H1 (cell line): Measurements from ENCODE around the gene MDFI. TPM values are rescaled to one million over a fixed set of nuclear protein-coding genes. Genes with fewer than 3 reads are reported as not detected.

Experiments used
- CTCF ChIA-PET: fragments of 300-600 bp; sonication (Branson Sonifier 250); formaldehyde crosslinking; loops from one replicate; lab custom pipeline; 2021; ENCODE audit not compliant: partially characterized antibody; lab: Charles Lee
- POLR2A ChIA-PET: fragments of 300-600 bp; sonication (Branson Sonifier 250); formaldehyde crosslinking; loops from one replicate; lab custom pipeline; 2021; ENCODE audit warnings: inconsistent platforms; ENCODE audit not compliant: partially characterized antibody; lab: Charles Lee
- DNase-seq, 2 experiments: peaks; one replicate each; pipeline versions ENCODE4 v3.0.0 to v3.0.0-alpha.2; 2010 to 2022; ENCODE audit warnings: low spot score in 2 of 2, low read depth in 1 of 2, mixed read lengths in 1 of 2
- FAIRE-seq: peaks from 2 replicates; lab custom pipeline; 2011; peaks lifted over from hg19 to GRCh38; lab: Jason Lieb, UNC
- H2AFZ ChIP-seq: 2 replicates; pipeline ENCODE4 v1.8.1; 2012; ENCODE audit warnings: low read length, inconsistent platforms
- H2AK5ac ChIP-seq: 2 replicates; pipeline ENCODE4 v1.6.1; 2013; ENCODE audit warnings: low read depth, low read length
- H2BK120ac ChIP-seq: replicated peaks from 2 replicates; pipeline ENCODE3; 2013; ENCODE audit warnings: low read depth, low read length, inconsistent platforms
- H2BK12ac ChIP-seq: 2 replicates; pipeline ENCODE4 v1.6.1; 2013; ENCODE audit warnings: low read depth, low read length
- H2BK15ac ChIP-seq: 2 replicates; pipeline ENCODE4 v1.6.1; 2013; ENCODE audit warnings: low read length
- H2BK20ac ChIP-seq: 2 replicates; pipeline ENCODE4 v1.6.1; 2013; ENCODE audit warnings: low read length
- H2BK5ac ChIP-seq: 2 replicates; pipeline ENCODE4 v1.6.1; 2013; ENCODE audit warnings: low read depth, low read length
- H3K14ac ChIP-seq: 2 replicates; pipeline ENCODE4 v1.6.1; 2013; ENCODE audit warnings: inconsistent platforms; ENCODE audit not compliant: insufficient read length
- H3K18ac ChIP-seq: 2 replicates; pipeline ENCODE4 v1.6.1; 2013; ENCODE audit warnings: low read length; ENCODE audit errors: extremely low read depth
- H3K23ac ChIP-seq: 2 replicates; pipeline ENCODE4 v1.6.1; 2013; ENCODE audit warnings: inconsistent platforms; ENCODE audit not compliant: insufficient read length
- H3K23me2 ChIP-seq: 2 replicates; pipeline ENCODE4 v1.6.1; 2013; ENCODE audit warnings: low read depth, low read length
- H3K27ac ChIP-seq: 2 replicates; pipeline ENCODE4 v1.6.1; 2011; ENCODE audit warnings: low read depth, low read length, inconsistent platforms
- H3K27me3 ChIP-seq, 4 experiments: replicated peaks in 1 of 4; 1 replicate in 1 of 4; 2 replicates in 3 of 4; pipeline versions ENCODE4 v1.6.1 to v1.8.1; 2011 to 2013; ENCODE audit warnings: low read length in 3 of 4, mild to moderate bottlenecking in 3 of 4, inconsistent platforms in 2 of 4, mixed read lengths in 2 of 4, moderate library complexity in 1 of 4; ENCODE audit not compliant: control insufficient read depth in 3 of 4, insufficient read depth in 3 of 4; ENCODE audit errors: extremely low read depth in 1 of 4
- H3K36me3 ChIP-seq, 4 experiments: 2 replicates each; pipeline versions ENCODE4 v1.6.1 to v1.8.1; 2011 to 2013; ENCODE audit warnings: mild to moderate bottlenecking in 4 of 4, low read length in 3 of 4, moderate library complexity in 2 of 4, control low read depth in 1 of 4, inconsistent platforms in 1 of 4; ENCODE audit not compliant: insufficient read depth in 4 of 4, control insufficient read depth in 2 of 4
- H3K4ac ChIP-seq: replicated peaks from 2 replicates; pipeline ENCODE3; 2013; ENCODE audit warnings: low read length, low read depth, mixed read lengths, inconsistent platforms; ENCODE audit not compliant: insufficient read length
- H3K4me1 ChIP-seq, 4 experiments: replicated peaks in 1 of 4; 1 replicate in 1 of 4; 2 replicates in 3 of 4; pipeline versions ENCODE4 v1.6.1 to v1.8.1; 2011 to 2013; ENCODE audit warnings: low read length in 3 of 4, inconsistent platforms in 2 of 4, mixed read lengths in 1 of 4; ENCODE audit not compliant: insufficient read depth in 4 of 4, control insufficient read depth in 3 of 4
- H3K4me2 ChIP-seq, 2 experiments: 2 replicates each; pipeline versions ENCODE4 v1.6.1 to v1.8.1; 2011 to 2013; ENCODE audit warnings: low read depth in 2 of 2, low read length in 2 of 2, control low read depth in 1 of 2, inconsistent platforms in 1 of 2, mild to moderate bottlenecking in 1 of 2; ENCODE audit not compliant: insufficient read depth in 1 of 2
- H3K4me3 ChIP-seq, 4 experiments: fragments of 200-600, 300-600 bp in 1 of 4; sonication (generic), shearing (Covaris generic), sonication (Bioruptor Twin) in 1 of 4; 2 replicates each; pipeline versions ENCODE4 v1.5.1 to v1.8.1; 2011 to 2016; ENCODE audit warnings: low read length in 4 of 4, low read depth in 3 of 4, control low read depth in 2 of 4, inconsistent platforms in 2 of 4, mild to moderate bottlenecking in 2 of 4, mixed read lengths in 1 of 4, moderate library complexity in 1 of 4; ENCODE audit not compliant: insufficient read depth in 2 of 4; ENCODE audit errors: extremely low read depth in 1 of 4
- H3K56ac ChIP-seq: replicated peaks from 2 replicates; pipeline ENCODE3; 2013; ENCODE audit warnings: low read depth, mild to moderate bottlenecking, mixed read lengths, low read length, inconsistent platforms; ENCODE audit not compliant: insufficient read length
- H3K79me1 ChIP-seq: 2 replicates; pipeline ENCODE4 v1.6.1; 2013; ENCODE audit warnings: low read depth, low read length, control low read depth
- H3K79me2 ChIP-seq, 2 experiments: 2 replicates each; pipeline versions ENCODE4 v1.6.1 to v1.8.1; 2012 to 2013; ENCODE audit warnings: low read length in 2 of 2, mild to moderate bottlenecking in 2 of 2, inconsistent platforms in 1 of 2; ENCODE audit not compliant: insufficient read depth in 2 of 2, control insufficient read depth in 1 of 2
- H3K9ac ChIP-seq, 4 experiments: replicated peaks in 1 of 4; 1 replicate in 1 of 4; 2 replicates in 3 of 4; pipeline versions ENCODE4 v1.6.1 to v1.8.1; 2011 to 2013; ENCODE audit warnings: low read depth in 3 of 4, low read length in 3 of 4, control low read depth in 2 of 4, mild to moderate bottlenecking in 2 of 4, moderate library complexity in 2 of 4, inconsistent platforms in 1 of 4; ENCODE audit errors: extremely low read depth in 1 of 4
- H3K9me3 ChIP-seq, 2 experiments: 2 replicates each; pipeline versions ENCODE4 v1.6.1 to v1.8.1; 2012 to 2013; ENCODE audit warnings: mild to moderate bottlenecking in 2 of 2, moderate library complexity in 2 of 2, control low read depth in 1 of 2, inconsistent platforms in 1 of 2, low read depth in 1 of 2, low read length in 1 of 2, mixed read lengths in 1 of 2; ENCODE audit not compliant: insufficient read depth in 2 of 2
- H4K20me1 ChIP-seq, 2 experiments: replicated peaks in 1 of 2; 2 replicates each; pipeline versions ENCODE3 to v1.8.1; 2011 to 2013; ENCODE audit warnings: inconsistent platforms in 2 of 2, low read length in 2 of 2, mild to moderate bottlenecking in 1 of 2; ENCODE audit not compliant: insufficient read depth in 2 of 2, control insufficient read depth in 1 of 2
- H4K5ac ChIP-seq: 2 replicates; pipeline ENCODE4 v1.6.1; 2013; ENCODE audit warnings: low read length, low read depth, mixed read lengths, inconsistent platforms; ENCODE audit not compliant: insufficient read length
- H4K8ac ChIP-seq: 2 replicates; pipeline ENCODE4 v1.8.0; 2013; ENCODE audit warnings: mild to moderate bottlenecking, moderate library complexity, low read length, inconsistent platforms; ENCODE audit not compliant: insufficient read depth; ENCODE audit errors: extremely low read depth
- H4K91ac ChIP-seq: replicated peaks from 2 replicates; pipeline ENCODE3; 2013; ENCODE audit warnings: low read length, mixed read lengths, inconsistent platforms; ENCODE audit not compliant: insufficient read length
- ATF3 ChIP-seq: IDR thresholded peaks from 2 replicates; pipeline ENCODE4 v1.6.1; 2011; ENCODE audit warnings: low read depth, mild to moderate bottlenecking, low read length; ENCODE audit not compliant: insufficient read depth
- BCL11A ChIP-seq, 2 experiments: IDR thresholded peaks; one replicate each; pipeline ENCODE4 v1.6.1; 2011; ENCODE audit warnings: low read depth in 2 of 2, low read length in 2 of 2, mild to moderate bottlenecking in 2 of 2
- CBX5 ChIP-seq: fragments of 300-800, 300-1000 bp; sonication (generic); IDR thresholded peaks from 2 replicates; pipeline ENCODE4 v1.7.1; 2016; ENCODE audit warnings: antibody characterized with exemption, low read length, low read depth
- CEBPB ChIP-seq: IDR thresholded peaks from 2 replicates; pipeline ENCODE4 v1.6.1; 2012; ENCODE audit warnings: low read depth, low read length
- CTBP2 ChIP-seq: IDR thresholded peaks from 2 replicates; pipeline ENCODE4 v1.7.0; 2011; ENCODE audit warnings: borderline replicate concordance, mild to moderate bottlenecking, moderate library complexity, mixed read lengths, low read length; ENCODE audit not compliant: insufficient read depth, insufficient read length
- FOSL1 ChIP-seq: IDR thresholded peaks from 2 replicates; pipeline ENCODE4 v1.6.1; 2011; ENCODE audit warnings: mild to moderate bottlenecking, low read depth, low read length, moderate library complexity; ENCODE audit not compliant: insufficient read depth
- GTF2F1 ChIP-seq: IDR thresholded peaks from 2 replicates; pipeline ENCODE4 v1.6.1; 2012; ENCODE audit warnings: low read depth, low read length, improper control_type of control experiment, borderline replicate concordance
- HDAC6 ChIP-seq: IDR thresholded peaks from one replicate; pipeline ENCODE4 v1.7.1; 2012; ENCODE audit warnings: low read depth, mild to moderate bottlenecking, inconsistent platforms, low read length, moderate library complexity
- KDM1A ChIP-seq: fragments of 200-600, 300-600 bp; sonication (generic); IDR thresholded peaks from 2 replicates; pipeline ENCODE4 v1.7.1; 2016; ENCODE audit warnings: mild to moderate bottlenecking, low read length, borderline replicate concordance
- KDM4A ChIP-seq: IDR thresholded peaks from one replicate; pipeline ENCODE4 v1.7.1; 2012; ENCODE audit warnings: low read depth, mild to moderate bottlenecking, moderate library complexity, low read length, inconsistent platforms; ENCODE audit not compliant: severe bottlenecking
- SIRT6 ChIP-seq: IDR thresholded peaks from one replicate; pipeline ENCODE4 v1.7.1; 2012; ENCODE audit warnings: low read length, inconsistent platforms
- SP4 ChIP-seq: IDR thresholded peaks from 2 replicates; pipeline ENCODE4 v1.6.1; 2012; ENCODE audit warnings: low read length, inconsistent platforms
- SUZ12 ChIP-seq: fragments of 200-600 bp; sonication (generic); IDR thresholded peaks from 2 replicates; pipeline ENCODE4 v1.6.1; 2012; ENCODE audit warnings: mild to moderate bottlenecking, inconsistent platforms, low read length, moderate library complexity, mixed read lengths
- TAF7 ChIP-seq: optimal IDR thresholded peaks from 2 replicates; pipeline ENCODE3; 2011; ENCODE audit warnings: low read depth, mild to moderate bottlenecking, inconsistent platforms, low read length, moderate library complexity, borderline replicate concordance
- YY1 ChIP-seq: IDR thresholded peaks from 2 replicates; pipeline ENCODE4 v1.6.1; 2011; ENCODE audit warnings: low read depth, mild to moderate bottlenecking, low read length
- WGBS, 2 experiments: shearing (Covaris generic) in 1 of 2; methylation state at CpG; one replicate each; pipeline versions ENCODE4 v1.1.6 to v1.1.7; 2013 to 2015; ENCODE audit warnings: low lambda C conversion rate in 2 of 2, mixed read lengths in 2 of 2, inconsistent platforms in 1 of 2, low coverage in 1 of 2, missing lambda C conversion rate in 1 of 2; ENCODE audit not compliant: insufficient replicate concordance in 2 of 2, insufficient coverage in 1 of 2, insufficient read length in 1 of 2; ENCODE audit errors: extremely low coverage in 1 of 2, missing lambda C conversion rate in 1 of 2; 5-methylcytosine and 5-hydroxymethylcytosine counted together
- polyA plus RNA-seq, 7 experiments: library from polyadenylated mRNA; depleted of rRNA in 3 of 7; stranded (reverse) in 5 of 7; unstranded in 2 of 7; fragments of >200 nt in 5 of 7; fragments of 200-250 nt in 2 of 7; gene quantifications; 1 replicate in 5 of 7; 2 replicates in 1 of 7; 4 replicates in 1 of 7; pipeline versions ENCODE4 v1.2.1 to v1.2.3, GENCODE V29; 2011 to 2013; ENCODE audit warnings: missing spikeins in 2 of 7, mixed read lengths in 2 of 7
- total RNA-seq: library from RNA; stranded (reverse); fragmentation: NEBNext Ultra II Directional; extraction: Animal tissue kit (Norgen Biotek cat#: 25700); gene quantifications from 2 replicates; pipeline ENCODE4 v1.2.1, GENCODE V29; 2021

MDFI gene
- total and polyA plus RNA-seq, 2 of the 8 experiments (the other 6 are each of a cell fraction or from before 2014, with no cell fraction given) = 41.0 to 65.6 TPM

GRCh38 chr6:41696788-41697187, 58.5 kb downstream of the MDFI start:
- Histone ChIP-seq H4K5ac (no peak overlapping the region), H3K23ac (no peak overlapping the region), H3K9me3 (no peaks in the 10 kb centered on the region), H3K18ac (no peak overlapping the region), H4K8ac (no peak overlapping the region), H2BK120ac (no peak overlapping the region), H3K27me3 (no peaks in the 10 kb centered on the region; a peak in 1 of 7 replicates), H2BK20ac (no peak overlapping the region), H3K23me2 (no peaks in the 10 kb centered on the region), H2BK5ac (no peak overlapping the region), H3K14ac (no peak overlapping the region), H2AK5ac (no peak overlapping the region), H3K4me1 (peaks cover 0 to 8% (median 2%) of the 10 kb centered on the region in 4 experiments; a peak in 5 of 7 replicates), H2BK12ac (no peak overlapping the region), H3K79me1 (no peaks in the 10 kb centered on the region), H3K4me3 (no peak overlapping the region), H3K9ac (no peak overlapping the region), H3K4me2 (no peak overlapping the region), H2AFZ (no peak overlapping the region), H4K20me1 (no peaks in the 10 kb centered on the region), H2BK15ac (no peak overlapping the region), H3K79me2 (no peaks in the 10 kb centered on the region), H3K27ac (no peak overlapping the region), H3K4ac (no peak overlapping the region), H4K91ac (no peak overlapping the region), H3K36me3 (no peaks in the 10 kb centered on the region), H3K56ac (no peak overlapping the region)
- ChIA-PET POLR2A (no interaction called here), CTCF (interaction anchor here (0.6 to 14.1 kb wide), 4 partner anchors 7 to 379 kb away, joined by 3 to 181 read pairs (median 24); no protein-coding TSS in a partner anchor)
- no peak for DNase-seq
- FAIRE-seq = no peak
- WGBS, 2 experiments = 86% methylated on average over 6 of the region's 6 CpGs; no CpG with 5 or more reads in 1 of the 2 experiments
- no peak for TF ChIP-seq GTF2F1
- no peak for TF ChIP-seq CEBPB
- TF ChIP-seq YY1 = no peak
- TF ChIP-seq KDM4A = no peak
- no peak for TF ChIP-seq ATF3
- TF ChIP-seq TAF7 = no peak
- TF ChIP-seq HDAC6 = no peak
- TF ChIP-seq CTBP2 = no peak
- no peak for TF ChIP-seq KDM1A
- no peak for TF ChIP-seq SUZ12
- TF ChIP-seq CBX5 = no peak
- no peak for TF ChIP-seq SP4
- TF ChIP-seq BCL11A (IDR thresholded peaks at IDR 0.05; ENCODE audit: low read depth in 2 of 2, low read length in 2 of 2) = no peak
- no peak for TF ChIP-seq SIRT6
- no peak for TF ChIP-seq FOSL1
